ENCODE measurements around the gene UBE3C. TPM values are rescaled to one million over a fixed set of nuclear protein-coding genes. Genes with fewer than 3 reads are reported as not detected.

UBE3C gene
- total RNA-seq, 1 experiment from 2014 or later = 87.6 TPM

- CTCF ChIA-PET = no interaction called here
- ATAC-seq (peak; percentile 88), DNase-seq (ENCODE audit: low read depth, low spot score) (no peak)
- POLR2A ChIA-PET = no interaction called here
- no peaks in the 10 kb centered on the region for H3K9me3 ChIP-seq (ENCODE audit: control insufficient read depth, insufficient read depth, low read depth, low read length)
- H3K27ac ChIP-seq (ENCODE audit: low read length) = no peak overlapping the region
- BruUV-seq (replicated peaks) = no TSS peak
- peak; percentile 79 for TF ChIP-seq CTCF (IDR thresholded peaks at IDR 0.05)
- no peak for TF ChIP-seq REST (IDR thresholded peaks at IDR 0.05; ENCODE audit: insufficient read depth in 1 of 2, low read depth in 2 of 2, low read length in 1 of 2)
- no peak for TF ChIP-seq TCF7L2 (IDR thresholded peaks at IDR 0.05; ENCODE audit: low read depth, low read length)
- no peak for TF ChIP-seq SIN3A (IDR thresholded peaks at IDR 0.05; ENCODE audit: borderline replicate concordance, insufficient read depth, low read depth, low read length)
- TF ChIP-seq POLR2AphosphoS5 (IDR thresholded peaks at IDR 0.05; ENCODE audit: low read depth, low read length) = no peak
- peaks cover 17% of the 10 kb centered on the region for H3K36me3 ChIP-seq (ENCODE audit: control insufficient read depth, insufficient read depth, low read length)
- H3K4me1 ChIP-seq (ENCODE audit: control insufficient read depth, insufficient read depth, low read length) = no peaks in the 10 kb centered on the region
- H3K27me3 ChIP-seq (ENCODE audit: control insufficient read depth, insufficient read depth, low read length) = no peaks in the 10 kb centered on the region
- intact Hi-C loops (cut with micrococcal nuclease; ENCODE audit: unreplicated experiment) = no loop called here
- in situ Hi-C loops (cut with HindIII; ENCODE audit: low pct_unique_long_range_greater_than_20kb, low sequenced_read_pairs) = no loop called here
- no peak overlapping the region for H3K4me3 ChIP-seq (ENCODE audit: low read depth in 2 of 2, low read length in 2 of 2)
Observed at GRCh38 chr7:157228864-157229422, 90.2 kb downstream of the UBE3C start.

DNA sequence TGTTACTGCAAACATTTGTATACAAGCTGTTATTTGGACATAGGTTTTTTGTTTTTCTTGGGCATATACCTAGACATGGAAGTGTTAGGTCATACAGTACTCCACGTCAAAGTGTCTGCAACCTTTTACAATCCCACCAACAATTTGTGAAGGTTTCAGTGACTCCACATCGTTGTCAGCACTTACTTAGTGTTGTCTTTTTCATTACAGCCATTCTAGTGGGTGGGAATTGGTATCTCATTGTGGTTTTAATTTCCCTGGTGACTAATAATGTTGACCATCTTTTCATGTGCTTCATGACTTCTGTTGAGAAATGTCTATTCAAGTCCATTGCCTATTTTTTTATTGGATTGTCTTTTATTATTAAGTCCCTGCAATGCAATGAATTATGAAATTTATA lies 95.0 kb downstream of the UBE3C start:
- no peak overlapping the region for H3K27ac ChIP-seq (ENCODE audit: low read length)
- POLR2A ChIA-PET = no interaction called here
- ATAC-seq = no peak
- H3K4me1 ChIP-seq (ENCODE audit: control insufficient read depth, insufficient read depth, low read length) = peaks cover 3% of the 10 kb centered on the region; the same call in 1 of the 2 replicates
- no peaks in the 10 kb centered on the region for H3K27me3 ChIP-seq (ENCODE audit: control insufficient read depth, insufficient read depth, low read length)
- H3K4me3 ChIP-seq (ENCODE audit: low read depth in 2 of 2, low read length in 2 of 2) = no peak overlapping the region
- BruUV-seq (replicated peaks) = no TSS peak
- TF ChIP-seq TCF7L2 (IDR thresholded peaks at IDR 0.05; ENCODE audit: low read depth, low read length) = no peak
- TF ChIP-seq CTCF (IDR thresholded peaks at IDR 0.05) = no peak
- TF ChIP-seq SIN3A (IDR thresholded peaks at IDR 0.05; ENCODE audit: borderline replicate concordance, insufficient read depth, low read depth, low read length) = no peak
- TF ChIP-seq REST (IDR thresholded peaks at IDR 0.05; ENCODE audit: insufficient read depth in 1 of 2, low read depth in 2 of 2, low read length in 1 of 2) = no peak
- no peak for TF ChIP-seq POLR2AphosphoS5 (IDR thresholded peaks at IDR 0.05; ENCODE audit: low read depth, low read length)
- in situ Hi-C loops (cut with HindIII; ENCODE audit: low pct_unique_long_range_greater_than_20kb, low sequenced_read_pairs) (no loop called here), intact Hi-C loops (cut with micrococcal nuclease; ENCODE audit: unreplicated experiment) (no loop called here)
- H3K36me3 ChIP-seq (ENCODE audit: control insufficient read depth, insufficient read depth, low read length) = peaks cover 11% of the 10 kb centered on the region
- DNase-seq (ENCODE audit: low read depth, low spot score) = no peak
- CTCF ChIA-PET = no interaction called here
- H3K9me3 ChIP-seq (ENCODE audit: control insufficient read depth, insufficient read depth, low read depth, low read length) = no peaks in the 10 kb centered on the region

Data from Panc1 (cell line).